ENCODE results near the gene RBM48.

DNA sequence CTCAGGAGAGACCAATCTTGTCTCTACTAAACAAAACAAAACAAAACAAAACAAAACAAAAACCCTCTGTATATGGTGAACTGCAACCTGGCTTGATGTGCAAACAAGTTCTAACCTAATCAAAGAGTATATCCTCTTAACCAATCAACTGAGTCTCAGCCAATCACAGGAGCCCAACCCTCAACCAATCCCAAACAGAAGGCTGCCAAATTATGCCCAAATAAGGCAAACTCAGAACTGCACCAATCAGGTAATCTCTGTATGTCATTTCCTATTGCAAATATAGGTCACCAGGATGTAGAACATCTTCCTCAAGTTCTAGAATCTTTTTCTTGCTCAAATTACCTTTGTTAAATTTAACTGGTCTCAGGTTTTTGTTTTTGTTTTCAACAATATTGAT, 56.4 kb downstream of the RBM48 start:
- TF ChIP-seq, protein P1, sequence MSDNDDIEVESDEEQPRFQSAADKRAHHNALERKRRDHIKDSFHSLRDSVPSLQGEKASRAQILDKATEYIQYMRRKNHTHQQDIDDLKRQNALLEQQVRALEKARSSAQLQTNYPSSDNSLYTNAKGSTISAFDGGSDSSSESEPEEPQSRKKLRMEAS (IDR thresholded peaks at IDR 0.05; ENCODE audit: insufficient read depth, insufficient read length) = no peak
- TF ChIP-seq, protein P2, sequence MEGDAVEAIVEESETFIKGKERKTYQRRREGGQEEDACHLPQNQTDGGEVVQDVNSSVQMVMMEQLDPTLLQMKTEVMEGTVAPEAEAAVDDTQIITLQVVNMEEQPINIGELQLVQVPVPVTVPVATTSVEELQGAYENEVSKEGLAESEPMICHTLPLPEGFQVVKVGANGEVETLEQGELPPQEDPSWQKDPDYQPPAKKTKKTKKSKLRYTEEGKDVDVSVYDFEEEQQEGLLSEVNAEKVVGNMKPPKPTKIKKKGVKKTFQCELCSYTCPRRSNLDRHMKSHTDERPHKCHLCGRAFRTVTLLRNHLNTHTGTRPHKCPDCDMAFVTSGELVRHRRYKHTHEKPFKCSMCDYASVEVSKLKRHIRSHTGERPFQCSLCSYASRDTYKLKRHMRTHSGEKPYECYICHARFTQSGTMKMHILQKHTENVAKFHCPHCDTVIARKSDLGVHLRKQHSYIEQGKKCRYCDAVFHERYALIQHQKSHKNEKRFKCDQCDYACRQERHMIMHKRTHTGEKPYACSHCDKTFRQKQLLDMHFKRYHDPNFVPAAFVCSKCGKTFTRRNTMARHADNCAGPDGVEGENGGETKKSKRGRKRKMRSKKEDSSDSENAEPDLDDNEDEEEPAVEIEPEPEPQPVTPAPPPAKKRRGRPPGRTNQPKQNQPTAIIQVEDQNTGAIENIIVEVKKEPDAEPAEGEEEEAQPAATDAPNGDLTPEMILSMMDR (IDR thresholded peaks at IDR 0.05; ENCODE audit: extremely low read depth in 1 of 2, insufficient read depth in 1 of 2, low read depth in 1 of 2, low read length in 2 of 2) = no peak
- TF ChIP-seq MYC (IDR thresholded peaks at IDR 0.05; ENCODE audit: low read depth, low read length) (no peak), POLR2AphosphoS5 (IDR thresholded peaks at IDR 0.05; ENCODE audit: insufficient read depth, low read depth, low read length) (no peak), POLR2A (IDR thresholded peaks at IDR 0.05; ENCODE audit: low read depth, low read length) (no peak)
